Kidney epithelial cell (primary cell): Measurements from ENCODE around the gene CDCP2. TPM values are rescaled to one million over a fixed set of nuclear protein-coding genes. Genes with fewer than 3 reads are reported as not detected.

Experiments
- DNase-seq: peaks from one replicate; pipeline ENCODE4 v3.0.0-alpha.2; 2010; ENCODE audit warnings: low read depth
- H3K27me3 ChIP-seq: 2 replicates; pipeline ENCODE4 v1.6.0; 2011; ENCODE audit warnings: low read length; ENCODE audit not compliant: control insufficient read depth, insufficient read depth
- H3K36me3 ChIP-seq: 2 replicates; pipeline ENCODE4 v1.5.1; 2011; ENCODE audit warnings: low read length; ENCODE audit not compliant: control insufficient read depth, insufficient read depth
- H3K4me3 ChIP-seq: 2 replicates; pipeline ENCODE4 v1.5.1; 2011; ENCODE audit warnings: low read depth, mild to moderate bottlenecking, control low read depth, low read length
- total RNA-seq: library from RNA; depleted of rRNA; stranded (reverse); fragments of >200 nt; gene quantifications from 2 replicates; pipeline ENCODE4 v1.2.3, GENCODE V29; 2015
- TF ChIP-seq, protein P1 (sequence below): IDR thresholded peaks from 2 replicates; pipeline ENCODE4 v1.5.1; 2011; ENCODE audit warnings: mild to moderate bottlenecking, moderate library complexity, low read length, control low read depth, inconsistent platforms; ENCODE audit not compliant: insufficient read depth, poor library complexity, severe bottlenecking

CDCP2 gene
- total RNA-seq, 1 donor from 2014 or later = not detected

DNA sequence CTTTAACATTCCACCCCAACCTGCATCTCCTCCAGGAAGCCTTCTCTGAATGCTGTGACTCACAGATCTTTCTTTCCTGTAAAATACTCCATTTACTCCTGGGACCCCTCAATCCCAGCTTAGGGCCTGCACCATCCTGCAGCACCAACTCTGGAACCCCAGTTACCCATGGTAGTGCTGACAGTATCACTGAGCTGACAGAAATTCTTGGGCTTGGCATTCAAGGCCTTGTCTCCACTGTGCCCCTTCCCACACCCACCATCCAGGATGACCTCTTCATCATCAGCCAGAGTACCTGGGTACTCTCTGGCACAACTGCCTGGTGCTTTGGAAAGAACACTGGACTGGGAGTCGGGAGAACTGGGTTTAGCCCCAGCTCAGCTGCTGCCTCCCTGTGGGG lies 38.7 kb upstream of the CDCP2 start:
- TF ChIP-seq, protein P1, sequence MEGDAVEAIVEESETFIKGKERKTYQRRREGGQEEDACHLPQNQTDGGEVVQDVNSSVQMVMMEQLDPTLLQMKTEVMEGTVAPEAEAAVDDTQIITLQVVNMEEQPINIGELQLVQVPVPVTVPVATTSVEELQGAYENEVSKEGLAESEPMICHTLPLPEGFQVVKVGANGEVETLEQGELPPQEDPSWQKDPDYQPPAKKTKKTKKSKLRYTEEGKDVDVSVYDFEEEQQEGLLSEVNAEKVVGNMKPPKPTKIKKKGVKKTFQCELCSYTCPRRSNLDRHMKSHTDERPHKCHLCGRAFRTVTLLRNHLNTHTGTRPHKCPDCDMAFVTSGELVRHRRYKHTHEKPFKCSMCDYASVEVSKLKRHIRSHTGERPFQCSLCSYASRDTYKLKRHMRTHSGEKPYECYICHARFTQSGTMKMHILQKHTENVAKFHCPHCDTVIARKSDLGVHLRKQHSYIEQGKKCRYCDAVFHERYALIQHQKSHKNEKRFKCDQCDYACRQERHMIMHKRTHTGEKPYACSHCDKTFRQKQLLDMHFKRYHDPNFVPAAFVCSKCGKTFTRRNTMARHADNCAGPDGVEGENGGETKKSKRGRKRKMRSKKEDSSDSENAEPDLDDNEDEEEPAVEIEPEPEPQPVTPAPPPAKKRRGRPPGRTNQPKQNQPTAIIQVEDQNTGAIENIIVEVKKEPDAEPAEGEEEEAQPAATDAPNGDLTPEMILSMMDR = no peak
- H3K36me3 ChIP-seq = no peaks in the 10 kb centered on the region
- H3K27me3 ChIP-seq = no peaks in the 10 kb centered on the region
- no peak overlapping the region for H3K4me3 ChIP-seq
- DNase-seq = no peak

DNA sequence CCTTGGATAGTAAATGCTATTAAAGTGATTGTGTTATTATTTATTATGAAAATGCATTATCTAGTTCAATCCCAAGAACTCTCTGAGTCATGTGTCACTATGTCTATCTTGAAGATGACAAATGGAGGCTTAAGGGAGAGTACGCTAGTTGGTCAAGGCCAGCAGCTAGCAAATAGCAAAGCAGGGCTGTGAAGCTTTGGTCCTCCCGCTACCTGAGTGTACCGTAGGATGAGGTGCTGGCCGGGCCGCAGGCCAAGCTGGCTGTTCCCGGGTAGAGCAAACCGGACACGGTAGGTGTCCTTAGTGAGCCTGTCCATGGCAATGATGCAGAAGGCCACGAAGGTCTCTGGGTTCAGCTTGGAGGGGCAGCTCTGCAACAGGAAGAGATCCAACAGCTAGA lies 37.7 kb upstream of the CDCP2 start:
- H3K36me3 ChIP-seq = no peaks in the 10 kb centered on the region
- H3K4me3 ChIP-seq = no peak overlapping the region
- TF ChIP-seq, protein P1 = no peak
- DNase-seq = no peak
- no peaks in the 10 kb centered on the region for H3K27me3 ChIP-seq

DNA sequence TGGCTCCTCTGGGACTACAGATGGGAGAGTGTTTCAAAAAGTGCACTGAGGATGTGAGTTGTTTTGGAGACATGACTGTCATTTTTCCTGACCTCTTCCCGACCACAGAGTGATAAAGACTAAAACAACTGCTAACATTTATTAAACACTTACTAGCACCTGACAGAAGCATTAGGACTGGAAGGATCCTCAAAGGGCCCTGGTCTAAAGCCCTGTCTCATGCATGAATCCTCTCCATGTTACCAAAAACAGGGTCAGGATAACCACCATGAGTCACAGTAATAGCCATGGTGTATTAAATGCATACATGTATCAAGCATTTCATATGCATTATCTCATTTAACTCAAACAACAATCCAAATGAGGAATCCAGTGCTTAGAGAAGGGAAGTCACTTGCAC lies 35.5 kb upstream of the CDCP2 start:
- Histone ChIP-seq H3K27me3 (no peaks in the 10 kb centered on the region), H3K4me3 (no peak overlapping the region), H3K36me3 (no peaks in the 10 kb centered on the region)
- TF ChIP-seq, protein P1 = no peak
- DNase-seq = no peak

DNA sequence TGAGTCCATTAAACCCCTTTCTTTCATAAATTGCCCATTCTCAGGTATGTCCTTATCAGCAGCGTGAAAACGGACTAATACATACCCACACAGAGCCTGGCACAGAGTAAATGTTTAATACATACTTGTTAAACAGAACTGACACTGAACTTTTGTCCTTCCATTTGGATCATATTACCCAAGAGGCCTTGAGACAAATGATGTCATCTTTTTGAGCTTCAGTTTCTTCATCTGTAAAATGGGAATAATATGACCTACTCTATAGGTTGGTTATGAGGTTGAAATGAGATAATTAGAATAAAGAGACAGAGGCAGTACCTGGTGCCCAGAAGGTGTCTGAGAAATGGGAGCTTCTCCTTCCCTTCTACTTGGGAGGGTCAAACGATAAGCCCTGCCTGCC lies 33.3 kb upstream of the CDCP2 start:
- no peaks in the 10 kb centered on the region for H3K36me3 ChIP-seq
- TF ChIP-seq, protein P1 = no peak
- no peak for DNase-seq
- no peaks in the 10 kb centered on the region for H3K27me3 ChIP-seq
- H3K4me3 ChIP-seq = no peak overlapping the region

DNA sequence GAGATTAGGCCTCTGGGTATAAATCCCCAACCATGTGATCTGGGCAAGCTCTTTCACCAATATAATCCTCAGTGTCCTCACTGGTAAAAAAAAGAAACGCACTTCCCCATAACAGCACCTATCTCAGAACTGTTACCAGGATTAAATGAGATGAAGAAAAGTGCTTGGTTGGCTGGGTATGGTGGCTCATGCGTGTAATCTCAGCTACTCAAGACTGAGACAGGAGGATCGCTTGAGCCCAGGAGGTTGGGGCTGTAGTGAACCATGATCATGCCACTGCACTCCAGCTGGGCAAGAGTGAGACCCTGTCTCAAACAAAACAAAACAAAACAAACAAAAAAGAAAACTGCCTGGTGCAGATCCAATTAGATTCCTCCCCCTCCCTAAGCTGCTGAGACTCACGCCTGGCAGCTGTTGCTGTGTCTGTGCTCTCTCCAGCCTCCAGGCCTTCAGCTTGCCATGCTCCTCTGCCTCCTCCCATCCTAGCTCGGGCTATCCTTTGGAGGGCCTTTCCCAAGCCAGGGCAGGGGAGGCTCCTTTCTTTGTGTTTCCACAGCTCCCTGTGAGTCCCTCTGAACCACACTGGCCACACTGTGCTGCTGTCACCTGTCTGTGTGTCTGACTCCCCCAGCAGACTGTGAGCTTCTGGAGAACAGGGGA lies 28.0 kb upstream of the CDCP2 start:
- Histone ChIP-seq H3K36me3 (no peaks in the 10 kb centered on the region), H3K4me3 (no peak overlapping the region), H3K27me3 (no peaks in the 10 kb centered on the region)
- DNase-seq = no peak
- TF ChIP-seq, protein P1 = no peak
